Measurements from ENCODE around the gene HECW1.

DNA sequence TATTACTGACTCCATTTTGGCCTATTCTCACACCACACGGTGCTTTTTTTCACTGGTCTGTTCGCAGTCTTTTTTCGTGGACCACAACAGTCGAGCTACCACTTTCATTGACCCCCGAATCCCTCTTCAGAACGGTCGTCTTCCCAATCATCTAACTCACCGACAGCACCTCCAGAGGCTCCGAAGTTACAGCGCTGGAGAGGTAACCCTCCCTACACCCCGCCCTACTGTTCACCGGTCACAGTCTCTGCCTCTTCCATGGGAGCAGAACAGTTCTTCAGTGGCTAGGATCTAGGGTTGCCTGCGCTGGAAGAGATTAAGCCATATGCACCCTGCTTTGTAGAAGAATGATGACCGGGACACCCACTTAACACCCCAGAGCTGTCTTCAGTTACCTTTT is 367.1 kb downstream of the HECW1 start:
- TF ChIP-seq, protein P1, sequence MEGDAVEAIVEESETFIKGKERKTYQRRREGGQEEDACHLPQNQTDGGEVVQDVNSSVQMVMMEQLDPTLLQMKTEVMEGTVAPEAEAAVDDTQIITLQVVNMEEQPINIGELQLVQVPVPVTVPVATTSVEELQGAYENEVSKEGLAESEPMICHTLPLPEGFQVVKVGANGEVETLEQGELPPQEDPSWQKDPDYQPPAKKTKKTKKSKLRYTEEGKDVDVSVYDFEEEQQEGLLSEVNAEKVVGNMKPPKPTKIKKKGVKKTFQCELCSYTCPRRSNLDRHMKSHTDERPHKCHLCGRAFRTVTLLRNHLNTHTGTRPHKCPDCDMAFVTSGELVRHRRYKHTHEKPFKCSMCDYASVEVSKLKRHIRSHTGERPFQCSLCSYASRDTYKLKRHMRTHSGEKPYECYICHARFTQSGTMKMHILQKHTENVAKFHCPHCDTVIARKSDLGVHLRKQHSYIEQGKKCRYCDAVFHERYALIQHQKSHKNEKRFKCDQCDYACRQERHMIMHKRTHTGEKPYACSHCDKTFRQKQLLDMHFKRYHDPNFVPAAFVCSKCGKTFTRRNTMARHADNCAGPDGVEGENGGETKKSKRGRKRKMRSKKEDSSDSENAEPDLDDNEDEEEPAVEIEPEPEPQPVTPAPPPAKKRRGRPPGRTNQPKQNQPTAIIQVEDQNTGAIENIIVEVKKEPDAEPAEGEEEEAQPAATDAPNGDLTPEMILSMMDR (IDR thresholded peaks at IDR 0.05) = no peak
- no peak for TF ChIP-seq SIN3A (IDR thresholded peaks at IDR 0.05; ENCODE audit: borderline replicate concordance, insufficient read depth, low read depth, low read length)
